Measurements from ENCODE around the gene FUCA2. TPM values are rescaled to one million over a fixed set of nuclear protein-coding genes. Genes with fewer than 3 reads are reported as not detected.

Gene FUCA2
- total and polyA plus RNA-seq, 2 of the 8 experiments (the other 6 are each of a cell fraction or from before 2014, with no cell fraction given) = 24.2 to 47.2 TPM

- TF ChIP-seq, protein P1, sequence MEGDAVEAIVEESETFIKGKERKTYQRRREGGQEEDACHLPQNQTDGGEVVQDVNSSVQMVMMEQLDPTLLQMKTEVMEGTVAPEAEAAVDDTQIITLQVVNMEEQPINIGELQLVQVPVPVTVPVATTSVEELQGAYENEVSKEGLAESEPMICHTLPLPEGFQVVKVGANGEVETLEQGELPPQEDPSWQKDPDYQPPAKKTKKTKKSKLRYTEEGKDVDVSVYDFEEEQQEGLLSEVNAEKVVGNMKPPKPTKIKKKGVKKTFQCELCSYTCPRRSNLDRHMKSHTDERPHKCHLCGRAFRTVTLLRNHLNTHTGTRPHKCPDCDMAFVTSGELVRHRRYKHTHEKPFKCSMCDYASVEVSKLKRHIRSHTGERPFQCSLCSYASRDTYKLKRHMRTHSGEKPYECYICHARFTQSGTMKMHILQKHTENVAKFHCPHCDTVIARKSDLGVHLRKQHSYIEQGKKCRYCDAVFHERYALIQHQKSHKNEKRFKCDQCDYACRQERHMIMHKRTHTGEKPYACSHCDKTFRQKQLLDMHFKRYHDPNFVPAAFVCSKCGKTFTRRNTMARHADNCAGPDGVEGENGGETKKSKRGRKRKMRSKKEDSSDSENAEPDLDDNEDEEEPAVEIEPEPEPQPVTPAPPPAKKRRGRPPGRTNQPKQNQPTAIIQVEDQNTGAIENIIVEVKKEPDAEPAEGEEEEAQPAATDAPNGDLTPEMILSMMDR (IDR thresholded peaks at IDR 0.05; ENCODE audit: control extremely low read depth in 1 of 3, insufficient read depth in 1 of 3, low read depth in 1 of 3, low read length in 3 of 3) = no peak
- TF ChIP-seq SRF (IDR thresholded peaks at IDR 0.05; ENCODE audit: low read depth, low read length) (no peak), TCF12 (IDR thresholded peaks at IDR 0.05; ENCODE audit: low read depth, low read length) (no peak), TEAD4 (IDR thresholded peaks at IDR 0.05; ENCODE audit: low read depth, low read length) (no peak), BCL11A (IDR thresholded peaks at IDR 0.05; ENCODE audit: low read depth in 2 of 2, low read length in 2 of 2) (no peak), SP2 (IDR thresholded peaks at IDR 0.05; ENCODE audit: low read length) (no peak), RXRA (IDR thresholded peaks at IDR 0.05; ENCODE audit: insufficient read depth, low read depth, low read length) (no peak), KDM4A (IDR thresholded peaks at IDR 0.05; ENCODE audit: low read depth, low read length, severe bottlenecking) (peak; percentile 72), SAP30 (IDR thresholded peaks at IDR 0.05; ENCODE audit: insufficient read depth, insufficient replicate concordance, low read length) (no peak), EZH2 (IDR thresholded peaks at IDR 0.05; ENCODE audit: low read depth, low read length, severe bottlenecking) (no peak), USF2 (IDR thresholded peaks at IDR 0.05; ENCODE audit: low read length) (peak; percentile 82), ATF2 (IDR thresholded peaks at IDR 0.05; ENCODE audit: low read length) (no peak), CBX8 (IDR thresholded peaks at IDR 0.05; ENCODE audit: borderline replicate concordance, low read depth, low read length) (no peak), CHD2 (IDR thresholded peaks at IDR 0.05; ENCODE audit: low read length) (no peak; the same call in 1 of the 2 replicates), SP4 (IDR thresholded peaks at IDR 0.05; ENCODE audit: low read length) (no peak), TAF1 (IDR thresholded peaks at IDR 0.05; ENCODE audit: low read depth, low read length) (peak; percentile 85), RAD21 (IDR thresholded peaks at IDR 0.05 in 1 of 2, conservative IDR thresholded peaks at IDR 0.05 in 1 of 2; ENCODE audit: low read depth in 2 of 2, low read length in 2 of 2) (peak in 1 of 2 experiments; percentile 4; a peak in 2 of 4 replicates)
Measured at GRCh38 chr6:143510991-143511891, at the start of gene FUCA2 (continued).

Data from H1 (cell line).